Stimulated activated CD4-positive, alpha-beta T cell treated with anti-CD3 and anti-CD28 coated beads, Interleukin-12 subunit alpha, Interleukin-12 subunit beta, amount 100 ng/mL, for 4 hours (primary cell): ENCODE measurements around the gene SORBS1.

Experiments used
- DNase-seq: peaks from one replicate; pipeline ENCODE4 v3.0.0-alpha.2; 2020

SORBS1 gene

GRCh38 chr10:95511314-95511713 is 49.9 kb downstream of the SORBS1 start:
- no peak for DNase-seq

- DNase-seq = no peak
Observed at GRCh38 chr10:95509251-95509650, 51.9 kb downstream of the SORBS1 start.

GRCh38 chr10:95508730-95509129 is 52.4 kb downstream of the SORBS1 start:
- DNase-seq = no peak

- no peak for DNase-seq
Observed at GRCh38 chr10:95506056-95506737, 55.0 kb downstream of the SORBS1 start.

GRCh38 chr10:95505641-95506040 is 55.5 kb downstream of the SORBS1 start:
- no peak for DNase-seq

- no peak for DNase-seq
Observed at GRCh38 chr10:95505084-95505610, 56.0 kb downstream of the SORBS1 start.

GRCh38 chr10:95504246-95504691 is 56.9 kb downstream of the SORBS1 start:
- no peak for DNase-seq

GRCh38 chr10:95503526-95503925 is 57.6 kb downstream of the SORBS1 start:
- DNase-seq = no peak

- no peak for DNase-seq
Observed at GRCh38 chr10:95503001-95503400, 58.2 kb downstream of the SORBS1 start.

GRCh38 chr10:95502377-95502776 is 58.8 kb downstream of the SORBS1 start:
- no peak for DNase-seq

- DNase-seq = no peak
Observed at GRCh38 chr10:95501203-95502094, 59.7 kb downstream of the SORBS1 start.

- DNase-seq = no peak
Observed at GRCh38 chr10:95500649-95501048, 60.5 kb downstream of the SORBS1 start.

GRCh38 chr10:95500097-95500496 is 61.1 kb downstream of the SORBS1 start:
- DNase-seq = no peak

- no peak for DNase-seq
Observed at GRCh38 chr10:95499482-95499989, 61.6 kb downstream of the SORBS1 start.

GRCh38 chr10:95496951-95497350 is 64.2 kb downstream of the SORBS1 start:
- DNase-seq = no peak

- no peak for DNase-seq
Observed at GRCh38 chr10:95496246-95496911, 64.8 kb downstream of the SORBS1 start.

GRCh38 chr10:95493862-95494261 is 67.3 kb downstream of the SORBS1 start:
- DNase-seq = no peak

GRCh38 chr10:95487994-95488393 is 73.2 kb downstream of the SORBS1 start:
- DNase-seq = no peak

GRCh38 chr10:95485056-95485844 is 75.9 kb downstream of the SORBS1 start:
- DNase-seq = no peak

- DNase-seq = no peak
Observed at GRCh38 chr10:95482501-95483233, 78.5 kb downstream of the SORBS1 start.

- no peak for DNase-seq
Observed at GRCh38 chr10:95480901-95481491, 80.2 kb downstream of the SORBS1 start.
